HG03175 (cell line): ENCODE measurements around the gene PDE3A.

Source experiments
- ATAC-seq: cut with Tn5 transposase; IDR thresholded peaks from one replicate; pipeline ENCODE4 v1.9.1; 2021; ENCODE audit warnings: mild to moderate bottlenecking, moderate library complexity; ENCODE audit not compliant: unreplicated experiment

The PDE3A gene

GRCh38 chr12:20420557-20420956, 52.2 kb downstream of the PDE3A start:
- no peak for ATAC-seq

- ATAC-seq = no peak
Measured at GRCh38 chr12:20421421-20421820, 53.1 kb downstream of the PDE3A start.

- no peak for ATAC-seq
Measured at GRCh38 chr12:20423557-20423956, 55.2 kb downstream of the PDE3A start.

GRCh38 chr12:20424841-20425240, 56.5 kb downstream of the PDE3A start:
- ATAC-seq = no peak

GRCh38 chr12:20426191-20426590, 57.9 kb downstream of the PDE3A start:
- ATAC-seq = no peak

- ATAC-seq = no peak
Measured at GRCh38 chr12:20426957-20427356, 58.6 kb downstream of the PDE3A start.

- ATAC-seq = no peak
Measured at GRCh38 chr12:20429852-20430251, 61.5 kb downstream of the PDE3A start.

- no peak for ATAC-seq
Measured at GRCh38 chr12:20432290-20432689, 64.0 kb downstream of the PDE3A start.

GRCh38 chr12:20434996-20435395, 66.7 kb downstream of the PDE3A start:
- no peak for ATAC-seq

- ATAC-seq = no peak
Measured at GRCh38 chr12:20436316-20436715, 68.0 kb downstream of the PDE3A start.

GRCh38 chr12:20438299-20438779, 70.0 kb downstream of the PDE3A start:
- no peak for ATAC-seq

GRCh38 chr12:20439626-20440025, 71.3 kb downstream of the PDE3A start:
- ATAC-seq = no peak

GRCh38 chr12:20440408-20440807, 72.1 kb downstream of the PDE3A start:
- ATAC-seq = no peak

- no peak for ATAC-seq
Measured at GRCh38 chr12:20442322-20442721, 74.0 kb downstream of the PDE3A start.

GRCh38 chr12:20443255-20443654, 74.9 kb downstream of the PDE3A start:
- ATAC-seq = no peak

GRCh38 chr12:20443792-20444191, 75.5 kb downstream of the PDE3A start:
- no peak for ATAC-seq

GRCh38 chr12:20444595-20445170, 76.3 kb downstream of the PDE3A start:
- ATAC-seq = no peak

- no peak for ATAC-seq
Measured at GRCh38 chr12:20445687-20446086, 77.3 kb downstream of the PDE3A start.

- ATAC-seq = no peak
Measured at GRCh38 chr12:20446836-20447235, 78.5 kb downstream of the PDE3A start.

GRCh38 chr12:20448781-20449180, 80.4 kb downstream of the PDE3A start:
- ATAC-seq = no peak

- no peak for ATAC-seq
Measured at GRCh38 chr12:20450591-20451180, 82.3 kb downstream of the PDE3A start.

GRCh38 chr12:20451761-20452160, 83.4 kb downstream of the PDE3A start:
- no peak for ATAC-seq

GRCh38 chr12:20452496-20453010, 84.2 kb downstream of the PDE3A start:
- no peak for ATAC-seq
